IMR-90 (cell line): Measurements from ENCODE around the gene CNPY3. TPM values are rescaled to one million over a fixed set of nuclear protein-coding genes. Genes with fewer than 3 reads are reported as not detected.

Experiments
- ATAC-seq: fragments of 200-7000 bp; cut with Tn5 transposase; 2 replicates; pipeline ENCODE4 v1.9.1; 2020; ENCODE audit warnings: low read depth, mild to moderate bottlenecking, moderate library complexity
- BruUV-seq: library from RNA; stranded (reverse); fragments of 400-500 nt; replicated peaks from 2 replicates; lab custom pipeline; 2021; lab: Mats Ljungman, UMichigan
- CTCF ChIA-PET: fragments of 300-600 bp; formaldehyde crosslinking; extraction: SDS; loops from one replicate; lab custom pipeline; 2021; ENCODE audit warnings: antibody characterized with exemption; lab: Yijun Ruan, JAX
- POLR2A ChIA-PET: fragments of 300-600 bp; sonication (Branson Sonifier 250); formaldehyde crosslinking; loops from one replicate; lab custom pipeline; 2022; ENCODE audit warnings: antibody characterized with exemption; ENCODE audit not compliant: unreplicated experiment; lab: Charles Lee
- DNase-seq: peaks from one replicate; pipeline ENCODE4 v3.0.0; 2013
- H2AFZ ChIP-seq: replicated peaks from 2 replicates; pipeline ENCODE3; 2013; ENCODE audit warnings: low read length, mild to moderate bottlenecking; ENCODE audit not compliant: poor library complexity
- H2AK5ac ChIP-seq: 2 replicates; pipeline ENCODE4 v1.6.1; 2013; ENCODE audit warnings: low read depth, low read length, inconsistent platforms
- H2AK9ac ChIP-seq: replicated peaks from 2 replicates; pipeline ENCODE3; 2013; ENCODE audit warnings: mild to moderate bottlenecking, low read depth, low read length, moderate library complexity; ENCODE audit not compliant: poor library complexity
- H2BK120ac ChIP-seq: 2 replicates; pipeline ENCODE4 v1.6.1; 2013; ENCODE audit warnings: low read depth, low read length, inconsistent platforms
- H2BK15ac ChIP-seq: 3 replicates; pipeline ENCODE4 v1.6.1; 2013; ENCODE audit warnings: low read depth, low read length, inconsistent platforms
- H2BK20ac ChIP-seq: 2 replicates; pipeline ENCODE4 v1.6.1; 2013; ENCODE audit warnings: low read depth, mild to moderate bottlenecking, inconsistent platforms, low read length, moderate library complexity
- H2BK5ac ChIP-seq: 2 replicates; pipeline ENCODE4 v1.6.1; 2013; ENCODE audit warnings: mild to moderate bottlenecking, low read depth, low read length, inconsistent platforms; ENCODE audit not compliant: poor library complexity, severe bottlenecking
- H3K14ac ChIP-seq: replicated peaks from 2 replicates; pipeline ENCODE4 v1.6.1; 2013; ENCODE audit warnings: low read depth, low read length, inconsistent platforms
- H3K18ac ChIP-seq: 2 replicates; pipeline ENCODE4 v1.6.1; 2013; ENCODE audit warnings: low read depth, low read length, control low read depth
- H3K23ac ChIP-seq: 2 replicates; pipeline ENCODE4 v1.6.1; 2013; ENCODE audit warnings: low read depth, low read length, inconsistent platforms
- H3K27ac ChIP-seq: 2 replicates; pipeline ENCODE4 v1.5.1; 2013; ENCODE audit warnings: mild to moderate bottlenecking, control low read depth, low read length; ENCODE audit not compliant: insufficient read depth
- H3K27me3 ChIP-seq: 2 replicates; pipeline ENCODE4 v1.6.1; 2013; ENCODE audit warnings: low read length; ENCODE audit not compliant: control insufficient read depth, insufficient read depth
- H3K36me3 ChIP-seq: 2 replicates; pipeline ENCODE4 v1.6.1; 2013; ENCODE audit warnings: low read length, mixed read lengths; ENCODE audit not compliant: control insufficient read depth, insufficient read depth
- H3K4ac ChIP-seq: 2 replicates; pipeline ENCODE4 v1.6.1; 2013; ENCODE audit warnings: low read depth, low read length, inconsistent platforms
- H3K4me1 ChIP-seq: 2 replicates; pipeline ENCODE4 v1.6.1; 2013; ENCODE audit warnings: low read length, mixed read lengths; ENCODE audit not compliant: control insufficient read depth, insufficient read depth
- H3K4me2 ChIP-seq: 2 replicates; pipeline ENCODE4 v1.6.1; 2013; ENCODE audit warnings: low read depth, mild to moderate bottlenecking, control low read depth, low read length, moderate library complexity
- H3K4me3 ChIP-seq: 2 replicates; pipeline ENCODE4 v1.5.1; 2013; ENCODE audit warnings: low read depth, mild to moderate bottlenecking, control low read depth, low read length, moderate library complexity; ENCODE audit not compliant: insufficient read depth
- H3K56ac ChIP-seq: 2 replicates; pipeline ENCODE4 v1.6.1; 2013; ENCODE audit warnings: low read length, inconsistent platforms; ENCODE audit not compliant: insufficient read depth; ENCODE audit errors: extremely low read depth
- H3K79me1 ChIP-seq, 2 experiments: 2 replicates each; pipeline ENCODE4 v1.6.1; 2013; ENCODE audit warnings: low read length in 2 of 2, inconsistent platforms in 1 of 2, low read depth in 1 of 2
- H3K9ac ChIP-seq: 2 replicates; pipeline ENCODE4 v1.6.1; 2013; ENCODE audit warnings: low read depth, low read length, control low read depth
- H3K9me1 ChIP-seq: 2 replicates; pipeline ENCODE4 v1.6.1; 2013; ENCODE audit warnings: low read length, inconsistent platforms; ENCODE audit not compliant: insufficient read depth
- H3K9me3 ChIP-seq: 2 replicates; pipeline ENCODE4 v1.6.1; 2013; ENCODE audit warnings: low read length; ENCODE audit not compliant: control insufficient read depth, insufficient read depth
- H4K20me1 ChIP-seq: 2 replicates; pipeline ENCODE4 v1.6.1; 2013; ENCODE audit warnings: low read length, inconsistent platforms; ENCODE audit not compliant: insufficient read depth
- H4K5ac ChIP-seq: 2 replicates; pipeline ENCODE4 v1.6.1; 2013; ENCODE audit warnings: mild to moderate bottlenecking, low read depth, low read length, control low read depth
- H4K8ac ChIP-seq, 2 experiments: 2 replicates each; pipeline ENCODE4 v1.6.1; 2013; ENCODE audit warnings: low read depth in 2 of 2, low read length in 2 of 2, control low read depth in 1 of 2, inconsistent platforms in 1 of 2
- H4K91ac ChIP-seq: 2 replicates; pipeline ENCODE4 v1.6.1; 2013; ENCODE audit warnings: low read depth, low read length, inconsistent platforms; ENCODE audit not compliant: insufficient read depth
- BHLHE40 ChIP-seq: fragments of 150-350 bp; IDR thresholded peaks from 2 replicates; pipeline ENCODE4 v1.6.1; 2016; ENCODE audit warnings: mild to moderate bottlenecking, low read depth, low read length
- ELK1 ChIP-seq: fragments of 150-350 bp; IDR thresholded peaks from 2 replicates; pipeline ENCODE4 v1.6.1; 2016; ENCODE audit warnings: low read depth, mild to moderate bottlenecking, low read length, moderate library complexity, borderline replicate concordance
- NFE2L2 ChIP-seq: fragments of 150-350 bp; IDR thresholded peaks from 2 replicates; pipeline ENCODE4 v1.6.1; 2016; ENCODE audit warnings: low read depth, mild to moderate bottlenecking, low read length
- POLR2A ChIP-seq: IDR thresholded peaks from 2 replicates; pipeline ENCODE4 v1.6.1; 2012; ENCODE audit warnings: mild to moderate bottlenecking, low read depth, low read length
- RAD21 ChIP-seq: IDR thresholded peaks from 2 replicates; pipeline ENCODE4 v1.6.1; 2012; ENCODE audit warnings: low read length, improper control_type of control experiment
- SMC3 ChIP-seq: fragments of 150-350 bp; IDR thresholded peaks from 2 replicates; pipeline ENCODE4 v1.6.1; 2016; ENCODE audit warnings: low read depth, mild to moderate bottlenecking, antibody characterized with exemption, low read length, moderate library complexity
- WGBS, 2 experiments: methylation state at CpG; one replicate each; pipeline versions ENCODE4 v1.1.5 to v1.1.7; 2013; ENCODE audit warnings: missing lambda C conversion rate in 2 of 2; ENCODE audit not compliant: insufficient read length in 1 of 2; ENCODE audit errors: extremely low coverage in 2 of 2; 5-methylcytosine and 5-hydroxymethylcytosine counted together
- dilution Hi-C: fragments of 300-500 bp; cut with HindIII; formaldehyde crosslinking; loops from one replicate; pipeline ENCODE4 v1.14.3; 2018; ENCODE audit warnings: low sequenced_read_pairs; ENCODE audit not compliant: unreplicated experiment
- in situ Hi-C: fragments of 300-500 bp; cut with MboI; formaldehyde crosslinking; loops from 3 replicates; pipeline ENCODE4 v1.14.3; 2019; ENCODE audit warnings: low sequenced_read_pairs, inconsistent platforms, mixed read lengths
- intact Hi-C: fragments of 100-400 bp; cut with micrococcal nuclease; formaldehyde crosslinking; loops from 2 replicates; pipeline ENCODE4 v1.10.0; 2022
- polyA plus RNA-seq, 3 experiments: library from polyadenylated mRNA; depleted of rRNA; stranded (reverse); fragments of >200 nt; gene quantifications; 2 replicates each; pipeline ENCODE4 v1.2.3, GENCODE V29; 2012; ENCODE audit warnings: low replicate concordance in 1 of 3
- total RNA-seq: library from RNA; depleted of rRNA; stranded (reverse); fragments of >200 nt; gene quantifications from 2 replicates; pipeline ENCODE4 v1.2.3, GENCODE V29; 2012

Gene CNPY3
- total and polyA plus RNA-seq, 2 of the 4 experiments (the other 2 are of a cell fraction), result 13.3 to 39.2 TPM

GRCh38 chr6:42958125-42958524 is 28.8 kb downstream of the CNPY3 start:
- H3K4me3 ChIP-seq, result no peak overlapping the region
- H2AFZ ChIP-seq, result no peak overlapping the region
- H4K91ac ChIP-seq, result no peak overlapping the region
- ATAC-seq (no peak), DNase-seq (no peak)
- H2BK20ac ChIP-seq, result no peak overlapping the region
- H3K9me3 ChIP-seq, result no peaks in the 10 kb centered on the region
- H2AK5ac ChIP-seq, result no peak overlapping the region
- H2BK15ac ChIP-seq, result no peak overlapping the region
- H3K14ac ChIP-seq, result no peak overlapping the region
- intact Hi-C loops (no loop called here), dilution Hi-C loops (no loop called here), in situ Hi-C loops (no loop called here)
- H3K79me1 ChIP-seq, result no peaks in the 10 kb centered on the region
- no peaks in the 10 kb centered on the region for H4K20me1 ChIP-seq
- CTCF ChIA-PET, result no interaction called here
- no peak overlapping the region for H2BK120ac ChIP-seq
- no TSS peak for BruUV-seq
- no peak overlapping the region for H3K56ac ChIP-seq
- no peak overlapping the region for H2BK5ac ChIP-seq
- H2AK9ac ChIP-seq, result no peak overlapping the region
- H4K5ac ChIP-seq, result no peak overlapping the region
- H3K18ac ChIP-seq, result no peak overlapping the region
- no peak for TF ChIP-seq ELK1
- TF ChIP-seq BHLHE40, result no peak
- TF ChIP-seq NFE2L2, result no peak
- no peak for TF ChIP-seq SMC3
- TF ChIP-seq RAD21, result no peak
- TF ChIP-seq POLR2A, result no peak
- POLR2A ChIA-PET, result no interaction called here
- H3K4ac ChIP-seq, result no peak overlapping the region
- H3K27ac ChIP-seq, result no peak overlapping the region
- H3K4me1 ChIP-seq, result no peaks in the 10 kb centered on the region
- H3K27me3 ChIP-seq, result no peaks in the 10 kb centered on the region
- H3K36me3 ChIP-seq, result peaks cover 8% of the 10 kb centered on the region
- H3K4me2 ChIP-seq, result no peak overlapping the region
- no peak overlapping the region for H3K23ac ChIP-seq
- H4K8ac ChIP-seq, result no peak overlapping the region
- WGBS, 2 experiments, result no CpG with 5 or more reads among the region's 8 CpGs
- no peak overlapping the region for H3K9ac ChIP-seq
- H3K9me1 ChIP-seq, result no peaks in the 10 kb centered on the region
